Activated CD4-positive, alpha-beta T cell treated with anti-CD3 and anti-CD28 coated beads, Interleukin-2, Interleukin-6, amounts not matched to agents 100 ng/mL and 50 ng/mL, durations not matched to agents 16 hours and 8 hours (primary cell): Measurements from ENCODE around the gene TMEM45A.
"Not testable (repeated sequence)": the region's sequence is repeated elsewhere in the genome, so short reads cannot be mapped to it uniquely, and the experiment has no call there.

Experiments
- DNase-seq: peaks from one replicate; pipeline ENCODE4 v3.0.0-alpha.2; 2020

TMEM45A gene

GRCh38 chr3:100536093-100536492, 43.7 kb downstream of the TMEM45A start:
- DNase-seq: no peak

DNA sequence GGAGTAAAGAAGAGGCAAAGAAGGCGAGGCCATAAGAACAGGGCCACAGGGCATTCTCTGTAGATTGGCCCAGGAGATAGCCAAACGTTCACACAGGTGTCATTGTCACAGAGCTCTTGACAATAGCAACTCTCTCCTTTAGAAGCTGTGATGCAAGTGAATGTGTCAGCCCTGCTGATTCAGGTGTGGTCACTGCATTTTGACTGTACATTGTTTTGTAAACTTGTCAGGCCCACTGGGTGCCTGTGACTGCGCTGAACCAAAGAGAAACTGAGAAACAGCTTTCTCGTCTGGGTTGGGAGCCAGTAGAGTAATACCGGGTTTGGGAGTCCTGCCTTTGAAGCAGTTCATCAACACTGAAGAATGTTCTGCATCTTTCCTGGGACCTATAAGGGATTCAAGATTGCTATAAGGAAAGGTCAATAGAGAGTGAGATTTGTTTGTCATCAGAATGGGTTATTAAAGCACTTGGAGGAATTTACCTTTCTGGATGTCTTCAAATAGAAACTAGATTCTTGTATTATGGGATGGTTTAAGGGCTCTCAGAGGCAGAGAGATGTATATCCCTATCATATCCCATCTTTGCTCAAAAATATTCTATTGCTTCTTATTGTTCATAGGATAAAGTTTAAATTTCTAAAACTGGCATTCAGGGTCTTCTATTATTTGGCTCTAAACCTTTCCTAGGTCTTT, 45.4 kb downstream of the TMEM45A start:
- no peak for DNase-seq

GRCh38 chr3:100538339-100538706, 45.9 kb downstream of the TMEM45A start:
- DNase-seq: no peak

DNA sequence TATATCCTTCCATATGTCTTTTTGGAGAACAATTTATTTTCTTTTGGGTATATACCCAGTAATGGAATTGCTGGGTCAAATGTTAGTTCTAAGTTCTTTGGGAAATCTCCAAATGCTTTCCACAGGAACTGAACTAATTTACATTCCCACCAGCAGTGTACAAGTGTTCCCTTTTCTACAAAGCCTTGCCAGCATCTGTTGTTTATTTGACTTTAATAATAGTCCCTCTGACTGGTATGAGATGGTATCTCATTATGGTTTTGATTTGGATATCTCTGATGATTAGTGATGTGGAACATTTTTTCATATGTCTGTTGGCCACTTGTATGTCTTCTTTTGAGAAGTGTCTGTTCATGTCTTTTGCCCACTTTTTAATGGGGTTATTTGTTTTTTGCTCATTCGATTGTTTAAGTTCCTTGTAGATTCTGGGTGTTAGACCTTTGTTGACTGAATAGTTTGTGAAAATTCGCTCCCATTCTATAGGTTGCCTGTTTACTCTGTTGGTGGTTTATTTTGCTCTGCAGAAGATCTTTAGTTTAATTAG, 48.4 kb downstream of the TMEM45A start:
- DNase-seq: no peak

- DNase-seq: not testable (repeated sequence)
Observed at GRCh38 chr3:100541428-100541827, 49.0 kb downstream of the TMEM45A start.

GRCh38 chr3:100545371-100545770, 53.0 kb downstream of the TMEM45A start:
- DNase-seq: no peak

DNA sequence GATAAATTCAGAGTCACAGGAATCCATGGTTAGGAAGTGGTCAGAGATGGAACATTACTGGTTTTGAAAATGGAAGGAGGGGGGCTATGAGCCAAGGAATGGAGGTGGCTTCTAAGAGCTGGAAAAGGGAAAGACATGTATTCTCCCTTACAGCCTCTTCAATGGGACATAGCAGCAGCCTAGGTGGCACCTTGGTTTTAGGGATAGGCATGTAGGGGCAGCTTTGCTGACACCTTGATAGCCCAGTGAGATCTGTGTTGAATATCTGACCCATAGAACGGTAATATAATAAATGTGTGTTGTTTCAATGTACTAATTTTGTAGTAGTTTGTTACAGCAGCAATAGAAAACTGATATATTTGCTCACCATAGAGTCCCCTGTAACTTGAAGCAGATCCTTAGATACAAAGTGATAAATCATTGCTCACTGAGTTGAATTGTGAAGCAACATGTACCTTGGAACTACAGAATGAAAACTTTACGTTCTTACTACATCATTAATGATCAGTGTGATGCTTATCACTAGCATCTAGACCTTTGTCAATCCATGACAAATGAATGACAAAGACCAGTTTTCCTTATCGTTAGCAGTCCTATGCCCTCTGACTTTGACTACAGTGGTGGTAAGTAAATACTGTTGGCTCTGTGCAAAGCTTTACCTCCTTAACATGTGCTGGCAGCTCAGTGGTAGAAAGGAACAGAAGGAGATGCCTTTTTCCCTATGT, 53.8 kb downstream of the TMEM45A start:
- no peak for DNase-seq

- DNase-seq: no peak
Observed at GRCh38 chr3:100548053-100548452, 55.6 kb downstream of the TMEM45A start.

DNA sequence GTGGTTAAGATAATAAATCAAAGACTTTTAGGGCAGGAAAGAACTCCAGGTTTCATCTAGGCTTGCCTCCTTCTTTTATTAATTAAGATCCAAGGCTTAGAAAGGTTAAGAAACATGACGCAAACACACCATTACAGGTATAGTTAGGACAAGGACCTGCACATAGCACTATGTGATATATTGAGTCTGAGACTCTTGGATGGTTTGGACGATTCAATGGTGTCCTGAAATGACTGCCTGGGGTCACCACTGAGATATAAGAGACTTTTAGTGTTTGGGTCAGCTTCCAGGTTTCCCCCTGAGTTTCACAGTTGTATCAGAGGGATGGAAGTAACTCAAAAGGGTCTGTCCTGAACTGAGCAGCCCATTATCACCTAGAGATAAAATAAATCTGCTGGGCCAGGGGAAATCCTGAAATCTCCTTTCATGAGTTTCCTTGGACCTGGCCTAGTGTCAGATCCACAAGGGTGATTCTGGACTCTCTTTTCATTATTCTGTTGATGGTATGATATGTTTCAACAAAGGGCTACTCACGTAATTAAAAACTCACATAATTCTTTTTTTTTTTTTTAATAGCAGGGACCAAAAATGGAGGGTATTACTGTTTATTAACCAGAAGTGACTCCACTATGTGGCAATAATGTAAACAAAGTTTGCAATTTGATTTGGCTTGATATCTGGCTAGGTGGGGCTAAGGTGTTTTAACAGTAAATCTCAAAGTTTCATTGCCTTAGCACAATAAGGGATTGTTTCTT, 61.4 kb downstream of the TMEM45A start:
- DNase-seq: no peak

- DNase-seq: no peak
Observed at GRCh38 chr3:100554373-100554676, 61.9 kb downstream of the TMEM45A start.

GRCh38 chr3:100556673-100557310, 64.4 kb downstream of the TMEM45A start:
- DNase-seq: no peak

- no peak for DNase-seq
Observed at GRCh38 chr3:100558233-100558632, 65.8 kb downstream of the TMEM45A start.

- DNase-seq: no peak
Observed at GRCh38 chr3:100560426-100560825, 68.0 kb downstream of the TMEM45A start.

DNA sequence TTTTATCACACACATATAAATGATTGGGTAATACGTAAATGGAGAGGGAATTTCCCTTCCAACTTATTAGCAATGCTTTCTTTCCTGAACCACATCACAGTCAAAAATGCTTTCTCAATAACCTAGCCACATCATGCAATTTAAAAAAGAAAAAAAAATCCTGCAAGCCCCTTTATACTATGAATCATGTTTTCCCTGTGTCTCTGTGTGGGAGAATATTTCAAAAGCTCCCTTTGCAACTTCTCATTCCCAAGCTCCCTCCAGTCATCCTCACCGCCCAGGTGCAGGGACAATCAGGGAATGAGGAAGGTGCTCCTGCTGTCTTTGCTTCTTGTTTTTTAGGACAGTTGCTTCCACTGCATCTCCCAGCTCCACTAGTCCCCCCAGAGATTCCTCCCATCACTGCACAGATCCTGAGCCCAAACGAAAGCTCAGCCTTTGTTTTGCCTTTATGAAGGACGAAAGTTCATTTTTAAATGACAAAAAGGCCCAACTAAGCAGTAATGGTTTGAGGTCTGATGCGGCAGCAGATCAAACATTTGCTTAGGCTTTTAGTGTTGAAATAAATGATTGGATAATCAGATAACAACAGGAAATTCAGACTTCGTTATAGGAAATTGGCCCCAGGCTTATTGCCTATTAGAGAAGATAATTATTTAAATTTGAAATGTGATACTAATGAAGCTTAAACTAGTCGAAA, 69.2 kb downstream of the TMEM45A start:
- no peak for DNase-seq

DNA sequence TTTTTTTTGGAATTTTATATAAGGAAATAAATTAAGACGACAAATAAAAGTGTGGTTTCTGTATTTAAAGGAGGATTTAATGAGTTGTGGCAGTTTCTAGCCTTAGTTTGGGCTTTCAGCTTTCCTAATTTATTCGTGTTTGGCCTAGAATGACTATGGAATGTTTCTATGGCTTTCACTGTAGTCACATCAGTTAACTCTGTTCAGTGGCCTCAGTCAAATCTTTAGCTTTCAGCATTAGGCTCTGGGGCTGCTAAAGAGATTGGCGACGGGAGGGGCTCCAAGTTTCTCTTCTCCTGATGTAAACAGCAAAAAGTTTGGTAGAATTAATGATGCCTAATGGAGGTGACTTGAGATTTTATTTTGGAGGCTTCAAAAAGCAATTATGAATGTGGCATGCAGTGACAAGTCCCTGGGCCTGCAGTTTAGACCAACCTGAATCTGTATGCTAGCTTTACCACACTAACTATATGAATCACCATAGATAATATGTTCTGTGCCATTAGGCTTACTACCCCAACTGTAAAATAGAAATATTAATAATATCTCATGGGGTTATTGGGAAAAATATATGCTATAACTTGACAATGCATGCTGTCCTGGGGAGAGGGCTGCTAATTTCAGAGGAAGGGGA, 69.9 kb downstream of the TMEM45A start:
- DNase-seq: no peak

GRCh38 chr3:100563228-100563627, 70.8 kb downstream of the TMEM45A start:
- DNase-seq: no peak

DNA sequence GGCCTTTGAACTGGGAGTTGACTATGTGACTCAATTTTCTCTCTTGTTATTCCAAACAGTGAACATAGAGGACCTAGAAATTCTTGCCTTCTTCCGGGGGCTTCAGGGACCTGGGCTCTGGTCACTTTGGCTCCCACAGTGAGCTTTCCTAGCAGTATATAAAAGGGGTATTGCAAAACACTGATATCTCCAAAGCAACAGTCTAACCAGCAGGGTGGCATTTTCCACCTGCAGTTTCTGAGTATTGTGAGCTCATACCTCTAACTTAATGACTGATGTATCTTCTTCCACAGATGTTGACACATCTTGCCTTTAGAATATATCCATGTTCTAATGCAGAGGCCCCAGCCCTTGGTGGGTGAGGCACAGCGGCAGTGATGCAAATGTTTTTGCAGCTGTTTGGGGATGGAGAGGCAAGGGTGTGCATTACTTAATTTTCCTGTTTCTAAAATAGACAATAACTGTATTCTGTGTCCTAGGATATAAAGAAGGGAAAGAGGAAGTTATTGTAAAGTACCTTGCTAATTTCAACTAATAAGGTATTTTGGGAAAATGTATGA, 71.3 kb downstream of the TMEM45A start:
- DNase-seq: no peak

DNA sequence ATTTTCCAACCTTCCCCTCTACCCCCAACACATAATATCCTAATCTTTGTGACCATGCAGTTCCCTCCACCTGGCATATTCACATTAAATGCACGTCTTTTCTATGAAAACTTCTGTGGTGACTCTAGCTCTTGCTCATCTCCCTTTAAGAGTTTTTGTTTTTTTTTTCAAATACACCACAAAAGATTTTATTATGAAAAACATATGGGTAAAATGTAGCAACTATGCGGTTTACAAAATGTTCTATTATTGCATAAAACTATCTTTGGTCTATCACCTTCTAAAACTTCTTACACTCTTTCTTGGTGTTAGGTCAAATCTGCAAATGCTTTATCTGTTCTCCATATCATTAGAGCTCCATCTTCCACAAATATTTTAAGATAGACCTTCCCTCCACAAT, 78.4 kb downstream of the TMEM45A start:
- no peak for DNase-seq

- DNase-seq: no peak
Observed at GRCh38 chr3:100574536-100574935, 82.1 kb downstream of the TMEM45A start.

GRCh38 chr3:100575704-100576103, 83.3 kb downstream of the TMEM45A start:
- no peak for DNase-seq

DNA sequence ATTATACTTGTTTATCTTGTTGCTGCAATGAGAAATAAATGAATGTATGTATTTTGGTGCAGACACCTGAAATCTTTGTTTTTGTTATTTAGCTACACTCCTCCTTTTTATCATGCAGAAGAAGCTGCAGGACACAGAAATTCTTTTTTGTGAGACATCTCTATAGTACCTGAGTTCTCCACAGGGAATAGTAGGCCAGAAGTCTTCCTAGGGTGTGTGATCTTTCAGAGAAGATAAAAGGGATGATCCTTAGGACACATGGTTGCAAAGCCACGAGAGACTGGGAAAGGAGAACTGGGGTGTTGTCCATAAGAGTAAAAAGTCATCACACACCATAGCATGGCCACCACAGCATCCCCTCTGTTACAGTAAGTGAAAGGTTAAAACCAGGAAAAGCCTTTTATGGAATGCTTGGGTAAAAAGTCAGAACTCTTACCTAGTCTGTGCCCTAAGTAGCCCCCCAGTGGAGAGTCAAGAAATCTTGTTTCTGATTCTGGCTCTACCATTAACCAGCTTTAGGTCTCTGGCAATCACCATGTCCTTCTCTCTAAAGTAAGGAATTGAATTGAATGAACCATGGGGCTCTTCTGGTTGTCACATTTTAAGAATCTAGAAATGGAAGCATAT, 85.1 kb downstream of the TMEM45A start:
- DNase-seq: no peak
